A549 (cell line): ENCODE results near the gene LAMA2. TPM values are rescaled to one million over a fixed set of nuclear protein-coding genes. Genes with fewer than 3 reads are reported as not detected.

ENCODE experiments used
- ATAC-seq, 2 experiments: fragments of 200-7000 bp in 1 of 2; fragments of >200 bp in 1 of 2; cut with Nextera tagmentation in 1 of 2; cut with Tn5 transposase in 1 of 2; 3 replicates each; pipeline versions ENCODE4 v1.8.0 to v1.9.1; 2018 to 2020; ENCODE audit warnings: mild to moderate bottlenecking in 1 of 2, moderate library complexity in 1 of 2
- CTCF ChIA-PET: fragments of 300-600 bp; sonication (Branson Sonifier 250); formaldehyde crosslinking; extraction: SDS; loops from one replicate; lab custom pipeline; 2021; ENCODE audit warnings: antibody characterized with exemption, inconsistent platforms; lab: Yijun Ruan, JAX
- POLR2A ChIA-PET: fragments of 350-600 bp; formaldehyde crosslinking; extraction: SDS; loops from one replicate; lab custom pipeline; 2021; ENCODE audit warnings: antibody characterized with exemption, inconsistent platforms; lab: Yijun Ruan, JAX
- DNase-seq, 2 experiments: peaks; one replicate each; pipeline versions ENCODE4 v3.0.0 to v3.0.0-alpha.2; 2011 to 2016; ENCODE audit warnings: low read depth in 1 of 2, low spot score in 1 of 2
- FAIRE-seq: peaks from 2 replicates; lab custom pipeline; 2011; peaks lifted over from hg19 to GRCh38; lab: Jason Lieb, UNC
- H3K27ac ChIP-seq, 2 experiments: fragments of >200 bp; sonication (Bioruptor Twin); formaldehyde crosslinking; 3 replicates each; pipeline ENCODE4 v1.5.1; 2016 to 2017
- H3K4me1 ChIP-seq: fragments of >200 bp; sonication (Bioruptor Twin); formaldehyde crosslinking; 3 replicates; pipeline ENCODE4 v1.6.1; 2016
- H3K4me2 ChIP-seq: fragments of >200 bp; sonication (Bioruptor Twin); formaldehyde crosslinking; 3 replicates; pipeline ENCODE4 v1.6.1; 2016
- H3K4me3 ChIP-seq: fragments of >200 bp; sonication (Bioruptor Twin); formaldehyde crosslinking; 3 replicates; pipeline ENCODE4 v1.5.1; 2016
- H3K9me3 ChIP-seq: fragments of >200 bp; sonication (Bioruptor Twin); formaldehyde crosslinking; 3 replicates; pipeline ENCODE4 v1.6.1; 2016
- ATOH8 ChIP-seq: fragments of 250-450 bp; sonication (Bioruptor Pico); IDR thresholded peaks from 2 replicates; pipeline ENCODE4 v1.5.0; 2020; ENCODE audit warnings: low read depth, mild to moderate bottlenecking, moderate library complexity
- BCL3 ChIP-seq: fragments of >200 bp; sonication (Bioruptor Twin); formaldehyde crosslinking; IDR thresholded peaks from 3 replicates; pipeline ENCODE4 v1.6.1; 2016
- CBX2 ChIP-seq: fragments of 200-600 bp; sonication (generic); IDR thresholded peaks from 2 replicates; pipeline ENCODE4 v1.6.1; 2016; ENCODE audit warnings: low read depth, mild to moderate bottlenecking, borderline replicate concordance
- CHD2 ChIP-seq: fragments of 150-350 bp; IDR thresholded peaks from 2 replicates; pipeline ENCODE4 v1.6.1; 2014; ENCODE audit warnings: low read length; ENCODE audit not compliant: partially characterized antibody
- CHD4 ChIP-seq: fragments of 200-600 bp; sonication (generic); IDR thresholded peaks from 2 replicates; pipeline ENCODE4 v1.6.1; 2016; ENCODE audit warnings: antibody characterized with exemption, mild to moderate bottlenecking, borderline replicate concordance
- CTCF ChIP-seq: fragments of >200 bp; sonication (Bioruptor Twin); formaldehyde crosslinking; IDR thresholded peaks from 3 replicates; pipeline ENCODE4 v1.5.1; 2016
- E2F6 ChIP-seq: IDR thresholded peaks from 2 replicates; pipeline ENCODE4 v1.6.1; 2012; ENCODE audit warnings: low read depth, borderline replicate concordance
- FOXS1 ChIP-seq: fragments of 250-450 bp; sonication (Bioruptor Pico); IDR thresholded peaks from 2 replicates; pipeline ENCODE4 v1.5.0; 2020; ENCODE audit warnings: mild to moderate bottlenecking, moderate library complexity
- HDAC2 ChIP-seq: fragments of 200-600 bp; sonication (generic); IDR thresholded peaks from 2 replicates; pipeline ENCODE4 v1.6.1; 2016
- JUNB ChIP-seq: fragments of >200 bp; sonication (Bioruptor Twin); formaldehyde crosslinking; IDR thresholded peaks from 2 replicates; pipeline ENCODE4 v1.6.1; 2016
- KDM5A ChIP-seq: fragments of 200-600 bp; sonication (generic); IDR thresholded peaks from 2 replicates; pipeline ENCODE4 v1.6.1; 2016; ENCODE audit warnings: antibody characterized with exemption, mild to moderate bottlenecking
- MYC ChIP-seq: IDR thresholded peaks from 2 replicates; pipeline ENCODE4 v1.6.1; 2012; ENCODE audit warnings: mild to moderate bottlenecking, inconsistent platforms, low read length, improper control_type of control experiment, borderline replicate concordance
- NFE2L2 ChIP-seq: fragments of 150-350 bp; conservative IDR thresholded peaks from 2 replicates; pipeline ENCODE4 v1.6.1; 2014; ENCODE audit warnings: low read length
- RCOR1 ChIP-seq: fragments of 150-350 bp; IDR thresholded peaks from 2 replicates; pipeline ENCODE4 v1.6.1; 2014; ENCODE audit warnings: antibody characterized with exemption, low read length, low read depth
- REST ChIP-seq: fragments of 200-600 bp; sonication (generic); IDR thresholded peaks from 2 replicates; pipeline ENCODE4 v1.6.1; 2016; ENCODE audit warnings: antibody characterized with exemption, mild to moderate bottlenecking, moderate library complexity
- RNF2 ChIP-seq: fragments of 200-600 bp; sonication (generic); IDR thresholded peaks from 2 replicates; pipeline ENCODE4 v1.6.1; 2016; ENCODE audit warnings: low read depth, mild to moderate bottlenecking, antibody characterized with exemption, moderate library complexity, borderline replicate concordance
- TFCP2L1 ChIP-seq: fragments of 250-450 bp; sonication (Bioruptor Pico); IDR thresholded peaks from 2 replicates; pipeline ENCODE4 v1.5.0; 2021; ENCODE audit warnings: mild to moderate bottlenecking
- ZC3H11A ChIP-seq: fragments of 450-650 bp; IDR thresholded peaks from 2 replicates; pipeline ENCODE4 v1.6.1; 2014; ENCODE audit warnings: antibody characterized with exemption, mild to moderate bottlenecking
- ZFP36 ChIP-seq: fragments of 450-650 bp; IDR thresholded peaks from 2 replicates; pipeline ENCODE4 v1.6.1; 2014; ENCODE audit warnings: borderline replicate concordance; ENCODE audit not compliant: partially characterized antibody
- WGBS: methylation state at CpG from one replicate; pipeline ENCODE4 v1.1.6; 2017; ENCODE audit errors: missing lambda C conversion rate; 5-methylcytosine and 5-hydroxymethylcytosine counted together
- polyA plus RNA-seq, 4 experiments: library from polyadenylated mRNA; depleted of rRNA in 3 of 4; stranded (reverse); fragments of >200 nt; fragmentation: RNase III in 1 of 4; extraction: RNeasy Plus Mini Kit Qiagen cat#74134 plus additional on column Dnase treatment in 1 of 4; gene quantifications; 2 replicates in 3 of 4; 3 replicates in 1 of 4; pipeline ENCODE4 v1.2.3, GENCODE V29; 2011 to 2017

LAMA2 gene
- polyA plus RNA-seq, 2 of the 4 experiments (the other 2 are of a cell fraction): 0.21 to 1.3 TPM

GRCh38 chr6:129188795-129189194, 305.9 kb downstream of the LAMA2 start (continued):
- TF ChIP-seq REST: no peak

GRCh38 chr6:129189266-129189665, 306.3 kb downstream of the LAMA2 start:
- Histone ChIP-seq H3K4me3 (no peak overlapping the region), H3K4me1 (no peaks in the 10 kb centered on the region), H3K27ac (no peak overlapping the region), H3K9me3 (no peaks in the 10 kb centered on the region), H3K4me2 (no peak overlapping the region)
- FAIRE-seq: no peak
- DNase-seq: no peak
- TF ChIP-seq RCOR1 (no peak), MYC (no peak), CHD2 (no peak)
- TF ChIP-seq, all 56 proteins: peak for 0
- ChIA-PET POLR2A (no interaction called here), CTCF (no interaction called here)
- WGBS: 56% methylated on average over 1 of the region's 1 CpG
- no peak for ATAC-seq

- POLR2A ChIA-PET: no interaction called here
- no peaks in the 10 kb centered on the region for H3K4me1 ChIP-seq
- no peaks in the 10 kb centered on the region for H3K9me3 ChIP-seq
- DNase-seq: no peak
- WGBS: 23% methylated on average over 2 of the region's 2 CpGs
- ATAC-seq: no peak
- TF ChIP-seq HDAC2 (no peak), KDM5A (no peak), BCL3 (no peak), NFE2L2 (no peak), RCOR1 (no peak), CTCF (no peak), FOXS1 (CRISPR knock-in tag) (no peak), RNF2 (no peak), ZFP36 (no peak), E2F6 (no peak), ATOH8 (CRISPR knock-in tag) (no peak), ZC3H11A (no peak), TFCP2L1 (CRISPR knock-in tag) (no peak), CBX2 (no peak), JUNB (no peak), CHD4 (no peak)
- TF ChIP-seq, all 56 proteins: peak for 0
- H3K4me2 ChIP-seq: no peak overlapping the region
- CTCF ChIA-PET: no interaction called here
- no peak overlapping the region for H3K4me3 ChIP-seq
- FAIRE-seq: no peak
- H3K27ac ChIP-seq: no peak overlapping the region
These were observed 308.3 kb downstream of the LAMA2 start for GRCh38 chr6:129191235-129191634.
